GM11168 (cell line): ENCODE measurements around the gene PSME1.

ENCODE experiments used
- in situ Hi-C: fragments of 300-500 bp; cut with MboI; formaldehyde crosslinking; loops from one replicate; pipeline ENCODE4 v1.12.0; 2022; ENCODE audit warnings: low sequenced_read_pairs; ENCODE audit not compliant: unreplicated experiment

PSME1 gene

GRCh38 chr14:24135834-24136683 lies at the start of gene PSME1:
PSME1 (plus strand) TSS chr14:24136194; CDS start chr14:24136263, 69 bp downstream.
- in situ Hi-C loops = no loop called here

GRCh38 chr14:24087004-24087403 lies 49.0 kb upstream of the PSME1 start:
- in situ Hi-C loops = loop anchor here (25.0 kb wide), 1 partner anchor 100 kb away; the partner anchor contains the start of gene DHRS4L2

- in situ Hi-C loops = loop anchor here (25.0 kb wide), 1 partner anchor 101 kb away; the partner anchor contains the start of gene DHRS4L2
Measured at GRCh38 chr14:24088095-24088494, 47.9 kb upstream of the PSME1 start.

GRCh38 chr14:24089890-24090289 lies 46.1 kb upstream of the PSME1 start:
- in situ Hi-C loops = loop anchor here (5.0 to 25.0 kb wide), 2 partner anchors 33 to 103 kb away; partner anchors contain the start of gene DHRS4L2

- in situ Hi-C loops = loop anchor here (5.0 to 25.0 kb wide), 2 partner anchors 35 to 105 kb away; partner anchors contain the start of gene DHRS4L2
Measured at GRCh38 chr14:24092110-24092504, 43.9 kb upstream of the PSME1 start.

- in situ Hi-C loops = loop anchor here (5.0 to 25.0 kb wide), 2 partner anchors 35 to 105 kb away; partner anchors contain the start of gene DHRS4L2
Measured at GRCh38 chr14:24092505-24093206, 43.3 kb upstream of the PSME1 start.

GRCh38 chr14:24093207-24093900 lies 42.6 kb upstream of the PSME1 start:
- in situ Hi-C loops = loop anchor here (5.0 to 25.0 kb wide), 2 partner anchors 36 to 106 kb away; partner anchors contain the start of gene DHRS4L2

- in situ Hi-C loops = loop anchor here (5.0 to 25.0 kb wide), 2 partner anchors 37 to 107 kb away; partner anchors contain the start of gene DHRS4L2
Measured at GRCh38 chr14:24093901-24094840, 41.8 kb upstream of the PSME1 start, which contains the start of gene PCK2. PCK2 (plus strand) TSS chr14:24094311; CDS start chr14:24094406, 95 bp downstream.

- in situ Hi-C loops = loop anchor here (5.0 to 25.0 kb wide), 2 partner anchors 38 to 108 kb away; partner anchors contain the start of gene DHRS4L2
Measured at GRCh38 chr14:24094841-24095270, 41.1 kb upstream of the PSME1 start.

GRCh38 chr14:24095271-24096068 lies 40.5 kb upstream of the PSME1 start:
- in situ Hi-C loops = loop anchor here (25.0 kb wide), 1 partner anchor 108 kb away; the partner anchor contains the start of gene DHRS4L2

GRCh38 chr14:24096545-24097181 lies 39.3 kb upstream of the PSME1 start:
- in situ Hi-C loops = loop anchor here (25.0 kb wide), 1 partner anchor 109 kb away; the partner anchor contains the start of gene DHRS4L2

- in situ Hi-C loops = loop anchor here (25.0 kb wide), 1 partner anchor 111 kb away; the partner anchor contains the start of gene DHRS4L2
Measured at GRCh38 chr14:24098229-24098926, 37.6 kb upstream of the PSME1 start.

- in situ Hi-C loops = loop anchor here (25.0 kb wide), 1 partner anchor 112 kb away; the partner anchor contains the start of gene DHRS4L2
Measured at GRCh38 chr14:24098927-24099813, 36.8 kb upstream of the PSME1 start.

GRCh38 chr14:24100197-24100981 lies 35.6 kb upstream of the PSME1 start:
- in situ Hi-C loops = no loop called here

- in situ Hi-C loops = no loop called here
Measured at GRCh38 chr14:24100982-24101494, 35.0 kb upstream of the PSME1 start.
